Raji (cell line): ENCODE measurements around the gene RBM47.

Experiments
- POLR2A ChIP-seq: IDR thresholded peaks from 2 replicates; pipeline ENCODE4 v1.6.1; 2011; ENCODE audit warnings: low read depth, low read length, control low read depth; ENCODE audit not compliant: insufficient read depth

The RBM47 gene

GRCh38 chr4:40437741-40438383 is 191.8 kb downstream of the RBM47 start:
- no peak for TF ChIP-seq POLR2A

GRCh38 chr4:40434126-40434687 is 195.5 kb downstream of the RBM47 start:
- TF ChIP-seq POLR2A: no peak

GRCh38 chr4:40432504-40432903 is 197.2 kb downstream of the RBM47 start:
- no peak for TF ChIP-seq POLR2A

- TF ChIP-seq POLR2A: no peak
Observed at GRCh38 chr4:40427128-40427527, 202.5 kb downstream of the RBM47 start.

GRCh38 chr4:40425799-40426574 is 203.7 kb downstream of the RBM47 start:
- no peak for TF ChIP-seq POLR2A

GRCh38 chr4:40423735-40424134 is 205.9 kb downstream of the RBM47 start:
- no peak for TF ChIP-seq POLR2A

- no peak for TF ChIP-seq POLR2A
Observed at GRCh38 chr4:40421839-40422708, 207.6 kb downstream of the RBM47 start.

GRCh38 chr4:40419231-40419912 is 210.3 kb downstream of the RBM47 start:
- TF ChIP-seq POLR2A: no peak

- no peak for TF ChIP-seq POLR2A
Observed at GRCh38 chr4:40418430-40419230, 211.0 kb downstream of the RBM47 start.

- no peak for TF ChIP-seq POLR2A
Observed at GRCh38 chr4:40417941-40418340, 211.7 kb downstream of the RBM47 start.

- TF ChIP-seq POLR2A: no peak
Observed at GRCh38 chr4:40414673-40415072, 215.0 kb downstream of the RBM47 start.

- no peak for TF ChIP-seq POLR2A
Observed at GRCh38 chr4:40412866-40413795, 216.5 kb downstream of the RBM47 start.

- no peak for TF ChIP-seq POLR2A
Observed at GRCh38 chr4:40412388-40412787, 217.3 kb downstream of the RBM47 start.
